Measurements from ENCODE around the gene R3HDM2. TPM values are rescaled to one million over a fixed set of nuclear protein-coding genes. Genes with fewer than 3 reads are reported as not detected.

Gene R3HDM2
- total RNA-seq (2022) (53.9 and 64.8 TPM in 2 replicates), Bru-seq, nascent RNA (percentile 75 among the genes with signal in this experiment), BruChase-seq, experiment 1, labeled RNA remaining after a 6-hour chase (percentile 81 among the genes with signal in this experiment), BruChase-seq, experiment 2, labeled RNA remaining after a 2-hour chase (percentile 79 among the genes with signal in this experiment)
- long read RNA-seq, full-length matches to known transcripts = 3 of 23 reads
- long read RNA-seq, partial matches to known transcripts = 9 of 23 reads
- long read RNA-seq, other reads (novel, unspliced or antisense) = 11 of 23 reads

GRCh38 chr12:57430931-57431566 lies at the start of gene R3HDM2:
TSS of gene R3HDM2 (minus strand) at chr12:57431043. CDS start at chr12:57310428, 120,615 bp downstream.
- POLR2A ChIA-PET = interaction anchor here (1.1 kb wide), 1 partner anchor 12 kb away, joined by 3 read pairs; no protein-coding TSS in a partner anchor
- Mint-ChIP-seq H3K36me3 (ENCODE audit: insufficient read depth, unreplicated experiment) (peaks cover 13% of the 10 kb centered on the region), H3K4me3 (ENCODE audit: unreplicated experiment) (peak within 1 kb of the TSS; percentile 81), H3K4me1 (ENCODE audit: insufficient read depth, unreplicated experiment) (peaks cover 6% of the 10 kb centered on the region), H3K27ac (ENCODE audit: low read depth, unreplicated experiment) (peak within 1 kb of the TSS; percentile 95), H3K9me3 (ENCODE audit: unreplicated experiment) (no peaks in the 10 kb centered on the region), H3K27me3 (ENCODE audit: insufficient read depth, unreplicated experiment) (no peaks in the 10 kb centered on the region)
- BruUV-seq (replicated peaks) = TSS peak; percentile 92
- CTCF ChIA-PET = interaction anchor here (1.5 kb wide), 1 partner anchor 13 kb away, joined by 3 read pairs; no protein-coding TSS in a partner anchor
- no peak for TF ChIP-seq CTCF (IDR thresholded peaks at IDR 0.05; ENCODE audit: unreplicated experiment)
- intact Hi-C loops (cut with micrococcal nuclease) = no loop called here
- peak; percentile 93 for DNase-seq (ENCODE audit: unreplicated experiment)

GRCh38 chr12:57479376-57480115 lies 48.7 kb upstream of the R3HDM2 start, which contains the start of gene ARHGAP9:
TSS of gene ARHGAP9 (minus strand) at chr12:57479866. CDS start at chr12:57479406, 460 bp downstream.
- Mint-ChIP-seq H3K9me3 (ENCODE audit: unreplicated experiment) (no peaks in the 10 kb centered on the region), H3K27ac (ENCODE audit: low read depth, unreplicated experiment) (no peak within 1 kb of the TSS), H3K27me3 (ENCODE audit: insufficient read depth, unreplicated experiment) (peaks cover 76% of the 10 kb centered on the region), H3K36me3 (ENCODE audit: insufficient read depth, unreplicated experiment) (no peaks in the 10 kb centered on the region), H3K4me3 (ENCODE audit: unreplicated experiment) (no peak within 1 kb of the TSS), H3K4me1 (ENCODE audit: insufficient read depth, unreplicated experiment) (peaks cover 13% of the 10 kb centered on the region)
- intact Hi-C loops (cut with micrococcal nuclease) = no loop called here
- ChIA-PET CTCF (interaction anchor here (0.8 to 2.4 kb wide), 3 partner anchors 16 to 25 kb away, joined by 3 to 10 read pairs (median 7); partner anchors contain the start of gene INHBE), POLR2A (no interaction called here)
- no TSS peak for BruUV-seq (replicated peaks)
- no peak for DNase-seq (ENCODE audit: unreplicated experiment)
- TF ChIP-seq CTCF (IDR thresholded peaks at IDR 0.05; ENCODE audit: unreplicated experiment) = no peak

- no peak for TF ChIP-seq CTCF (IDR thresholded peaks at IDR 0.05; ENCODE audit: unreplicated experiment)
- CTCF ChIA-PET = interaction anchor here (0.8 to 2.4 kb wide), 2 partner anchors 16 to 24 kb away, joined by 3 to 10 read pairs; partner anchors contain the start of gene INHBE
- POLR2A ChIA-PET = no interaction called here
- no peak overlapping the region for H3K4me3 Mint-ChIP-seq (ENCODE audit: unreplicated experiment)
- no TSS peak for BruUV-seq (replicated peaks)
- H3K36me3 Mint-ChIP-seq (ENCODE audit: insufficient read depth, unreplicated experiment) = no peaks in the 10 kb centered on the region
- no peak for DNase-seq (ENCODE audit: unreplicated experiment)
- no peak overlapping the region for H3K27ac Mint-ChIP-seq (ENCODE audit: low read depth, unreplicated experiment)
- no peaks in the 10 kb centered on the region for H3K9me3 Mint-ChIP-seq (ENCODE audit: unreplicated experiment)
- intact Hi-C loops (cut with micrococcal nuclease) = no loop called here
- peaks cover 13% of the 10 kb centered on the region for H3K4me1 Mint-ChIP-seq (ENCODE audit: insufficient read depth, unreplicated experiment)
- H3K27me3 Mint-ChIP-seq (ENCODE audit: insufficient read depth, unreplicated experiment) = peaks cover 81% of the 10 kb centered on the region
These were observed 48.2 kb upstream of the R3HDM2 start for GRCh38 chr12:57479043-57479375.
